SW 1271 (cell line): ENCODE measurements around the gene CCL20.
"Not testable (repeated sequence)": the region's sequence is repeated elsewhere in the genome, so short reads cannot be mapped to it uniquely, and the experiment has no call there.

Source experiments
- DNase-seq, 2 experiments: peaks; one replicate each; lab custom pipeline; 2025; lab: John Stamatoyannopoulos, UW

CCL20 gene, protein sequence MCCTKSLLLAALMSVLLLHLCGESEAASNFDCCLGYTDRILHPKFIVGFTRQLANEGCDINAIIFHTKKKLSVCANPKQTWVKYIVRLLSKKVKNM

DNA sequence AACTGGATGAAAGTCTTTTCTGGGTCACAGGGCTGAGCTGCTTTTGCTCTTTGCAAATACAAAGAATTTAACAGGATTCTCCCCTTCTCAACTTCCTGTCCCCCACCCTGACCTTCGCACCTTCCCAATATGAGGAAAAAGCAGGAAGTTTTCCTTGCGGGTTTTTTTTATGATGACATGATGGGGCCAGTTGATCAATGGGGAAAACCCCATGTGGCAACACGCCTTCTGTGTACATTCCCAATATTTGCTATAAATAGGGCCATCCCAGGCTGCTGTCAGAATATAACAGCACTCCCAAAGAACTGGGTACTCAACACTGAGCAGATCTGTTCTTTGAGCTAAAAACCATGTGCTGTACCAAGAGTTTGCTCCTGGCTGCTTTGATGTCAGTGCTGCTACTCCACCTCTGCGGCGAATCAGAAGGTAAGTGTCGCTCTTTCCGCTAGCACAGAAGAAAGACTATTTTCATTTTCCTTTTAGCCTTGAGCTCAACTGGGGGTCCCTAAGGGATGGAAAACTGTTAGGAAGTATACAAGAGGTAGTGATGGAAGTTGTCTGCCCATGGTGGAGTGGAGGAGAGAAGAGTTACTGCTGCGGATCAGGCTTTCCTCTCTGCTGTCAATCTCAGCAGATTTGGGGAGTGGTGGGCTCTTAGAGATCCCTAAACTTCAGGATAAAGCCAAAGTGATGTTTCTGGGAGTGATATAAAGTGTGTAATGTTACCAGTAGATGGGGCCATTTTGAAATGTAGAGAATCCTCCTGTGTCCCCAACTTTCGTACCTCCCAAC lies at the start of gene CCL20:
Gene CCL20, plus strand, starts transcription at position 281 of the 792 bp plus-strand sequence. Its CDS starts 70 bp downstream, at position 351.
- no peak for DNase-seq

DNA sequence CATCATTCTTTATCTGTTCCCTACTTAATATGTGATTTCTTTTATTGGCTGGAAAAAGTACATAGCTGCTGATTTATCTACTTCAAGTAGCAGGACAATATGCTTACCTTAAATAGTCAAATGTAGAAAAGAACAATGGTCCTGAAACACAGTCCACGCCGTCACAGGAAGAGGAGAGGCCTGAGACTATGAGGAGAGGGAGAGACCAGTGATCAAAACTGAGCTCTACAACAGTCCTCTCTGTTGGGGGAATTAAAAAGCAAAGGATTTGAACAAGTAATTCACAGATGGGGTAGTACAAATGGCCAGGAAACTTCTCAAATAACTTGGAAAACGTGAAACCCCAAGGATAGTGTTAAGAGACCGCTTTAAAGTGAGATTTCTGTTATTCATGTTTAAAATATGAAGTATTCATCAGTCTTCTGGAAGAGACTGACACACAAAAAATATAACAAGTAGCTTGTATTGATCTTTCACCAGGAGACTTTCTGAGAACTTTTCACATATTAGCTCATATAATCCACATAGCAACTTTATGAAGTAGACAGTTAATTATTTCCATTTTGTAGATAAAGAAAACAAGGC lies 47.8 kb upstream of the CCL20 start:
- no peak for DNase-seq

DNA sequence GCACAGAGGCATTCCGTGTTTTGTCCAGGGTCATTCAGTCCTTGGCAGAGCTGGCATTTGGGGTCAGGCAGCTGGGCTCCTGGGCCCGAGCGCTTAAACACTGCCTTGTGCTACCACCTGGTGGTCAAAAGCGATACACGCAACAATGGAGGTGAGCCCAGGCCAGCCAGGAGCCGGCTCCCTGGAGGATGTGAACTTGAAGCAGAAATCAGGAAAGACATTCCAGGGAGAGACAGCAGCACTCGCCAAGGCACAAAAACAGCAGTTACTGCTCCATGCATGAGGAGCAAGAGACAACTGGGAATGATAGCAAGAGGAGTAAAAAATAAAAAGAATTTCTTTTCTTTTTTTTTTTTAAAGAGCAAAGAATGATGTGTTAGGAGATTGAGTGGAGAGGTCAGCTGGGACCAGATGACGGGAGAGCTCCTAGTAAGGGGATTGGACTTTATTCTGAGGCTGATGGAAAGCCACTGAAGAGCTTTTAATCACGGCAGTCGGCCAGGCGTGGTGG lies 47.2 kb upstream of the CCL20 start:
- peak in 1 of 2 experiments; percentile 69 for DNase-seq

DNA sequence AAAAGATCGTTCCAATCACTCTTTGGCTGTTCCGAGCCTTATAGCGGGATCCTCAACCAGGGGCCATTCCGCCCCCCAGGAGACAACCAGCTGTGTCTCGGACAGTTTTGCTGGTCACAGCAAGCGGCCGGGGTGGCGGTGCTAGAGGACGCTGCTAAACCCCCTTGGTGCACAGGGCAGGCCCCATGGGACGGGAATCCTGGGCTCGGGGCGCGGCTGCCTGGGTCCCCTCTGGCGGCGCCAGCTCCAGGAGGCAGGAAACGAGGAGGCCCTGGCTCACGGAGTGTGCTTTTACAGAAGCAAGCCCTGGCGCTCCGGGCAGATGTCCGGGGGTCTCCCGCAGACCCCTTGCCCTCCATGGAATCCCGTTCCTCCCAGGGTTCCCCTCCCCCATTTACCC lies 45.8 kb upstream of the CCL20 start:
- DNase-seq, result no peak

DNA sequence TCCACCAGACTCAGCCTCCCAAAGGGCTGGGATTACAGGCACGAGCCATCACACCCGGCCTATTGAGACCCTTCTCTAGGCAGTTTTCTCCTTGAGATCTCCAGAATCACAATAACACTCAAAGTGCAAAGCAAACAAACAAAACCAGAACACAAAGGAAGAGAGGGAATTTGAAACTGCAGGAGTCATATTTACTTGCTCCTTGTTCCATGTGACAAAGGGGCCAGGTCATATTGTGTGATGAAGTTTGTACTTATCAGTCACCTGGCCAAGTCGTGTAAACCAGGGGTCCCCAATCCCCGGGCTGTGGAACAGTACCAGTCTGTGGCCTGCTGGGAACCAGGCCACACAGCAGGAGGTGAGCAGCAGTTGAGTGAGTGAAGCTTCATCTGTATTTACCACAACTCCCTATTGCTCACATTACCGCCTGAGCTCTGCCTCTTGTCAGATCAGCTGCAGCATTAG lies 41.4 kb upstream of the CCL20 start:
- DNase-seq, result no peak

DNA sequence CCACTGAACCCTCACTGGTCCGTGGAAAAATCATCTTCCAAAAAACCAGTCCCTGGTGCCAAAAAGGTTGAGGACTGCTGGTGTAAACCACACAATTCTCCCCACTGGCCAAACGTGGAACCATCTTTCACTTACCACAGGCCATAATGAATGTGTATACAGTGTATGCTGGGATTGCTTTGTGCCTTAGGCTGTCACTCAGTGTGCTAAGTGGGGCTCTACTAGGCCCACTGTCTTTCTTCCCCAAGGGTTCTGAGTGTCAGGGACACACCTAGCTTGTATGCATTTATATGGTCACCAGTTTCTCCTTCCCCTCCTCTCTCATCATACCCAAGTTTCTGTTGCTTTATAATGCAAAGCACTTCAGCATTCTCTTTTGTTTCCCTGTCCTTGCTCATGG lies 40.7 kb upstream of the CCL20 start:
- no peak for DNase-seq

DNA sequence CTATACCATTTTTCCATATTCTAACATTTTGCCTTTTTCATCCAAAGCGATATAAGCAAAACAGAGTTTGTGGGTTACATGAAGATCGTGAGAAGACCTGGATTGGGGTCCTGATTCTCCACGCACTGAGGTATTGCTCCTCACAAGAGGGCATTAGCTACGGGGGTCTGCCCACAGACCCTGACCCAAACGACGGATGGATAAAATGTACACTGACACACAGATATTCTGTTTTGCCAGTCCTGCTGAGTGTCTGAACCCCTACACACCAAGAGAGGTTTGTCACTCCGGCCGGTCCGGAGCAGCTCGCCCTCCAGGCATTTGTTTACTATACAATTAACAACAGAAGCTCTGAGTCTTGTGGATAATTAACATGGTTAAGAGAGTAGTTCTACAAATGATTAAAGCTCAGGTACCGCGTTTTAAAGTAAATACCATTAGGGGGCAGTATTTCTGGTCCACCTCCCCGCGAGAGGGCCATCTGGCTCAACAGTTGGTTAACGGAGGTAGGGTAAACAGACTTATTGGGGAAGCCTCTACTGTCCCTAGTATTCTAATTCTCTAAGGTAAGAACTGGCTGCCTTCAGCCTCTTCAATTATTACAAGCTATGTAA lies 39.5 kb upstream of the CCL20 start:
- no peak for DNase-seq

DNA sequence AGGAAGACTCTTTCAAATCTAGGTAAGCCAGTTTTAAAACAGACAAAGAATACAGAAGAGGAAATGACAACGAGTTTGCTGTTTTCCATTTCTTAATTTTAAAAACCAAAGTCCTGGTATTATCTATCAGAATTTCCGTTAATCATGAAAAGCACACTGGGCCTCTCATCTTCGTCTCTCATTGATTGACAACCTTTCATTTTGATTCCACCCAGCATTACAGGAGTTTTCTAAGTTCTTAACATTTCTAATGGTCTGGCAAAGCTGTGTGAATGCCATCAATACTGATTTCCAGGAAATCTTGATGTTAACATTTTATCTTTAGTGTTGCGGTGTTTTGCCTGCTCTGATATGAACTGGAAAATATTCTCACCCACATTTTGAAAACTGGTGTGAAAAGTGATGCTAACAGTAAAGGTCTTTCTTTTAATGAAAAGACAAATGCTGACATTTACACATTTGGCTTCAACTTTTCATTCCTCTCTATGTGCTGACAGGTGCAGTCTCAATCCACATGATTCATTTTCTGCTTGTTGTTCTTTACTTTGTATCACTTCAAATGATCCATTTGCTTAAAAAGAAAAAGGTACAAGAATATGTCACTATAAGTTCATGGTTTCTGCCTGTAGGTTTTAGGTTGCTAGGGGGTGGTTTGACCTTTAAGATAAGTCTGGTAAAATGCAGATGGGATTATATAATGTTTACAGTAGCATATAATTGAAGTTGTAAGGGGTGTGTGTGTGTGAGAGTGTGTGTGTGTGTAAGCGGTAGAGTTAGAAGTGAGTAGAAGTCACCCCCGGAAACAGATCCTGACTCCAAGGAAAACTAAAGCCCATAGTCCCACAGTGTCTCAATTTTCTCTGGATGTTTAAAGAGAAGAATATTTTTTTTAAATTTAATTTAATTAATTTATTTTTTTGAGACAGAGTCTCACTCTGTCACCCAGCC lies 38.5 kb upstream of the CCL20 start:
- no peak for DNase-seq

DNA sequence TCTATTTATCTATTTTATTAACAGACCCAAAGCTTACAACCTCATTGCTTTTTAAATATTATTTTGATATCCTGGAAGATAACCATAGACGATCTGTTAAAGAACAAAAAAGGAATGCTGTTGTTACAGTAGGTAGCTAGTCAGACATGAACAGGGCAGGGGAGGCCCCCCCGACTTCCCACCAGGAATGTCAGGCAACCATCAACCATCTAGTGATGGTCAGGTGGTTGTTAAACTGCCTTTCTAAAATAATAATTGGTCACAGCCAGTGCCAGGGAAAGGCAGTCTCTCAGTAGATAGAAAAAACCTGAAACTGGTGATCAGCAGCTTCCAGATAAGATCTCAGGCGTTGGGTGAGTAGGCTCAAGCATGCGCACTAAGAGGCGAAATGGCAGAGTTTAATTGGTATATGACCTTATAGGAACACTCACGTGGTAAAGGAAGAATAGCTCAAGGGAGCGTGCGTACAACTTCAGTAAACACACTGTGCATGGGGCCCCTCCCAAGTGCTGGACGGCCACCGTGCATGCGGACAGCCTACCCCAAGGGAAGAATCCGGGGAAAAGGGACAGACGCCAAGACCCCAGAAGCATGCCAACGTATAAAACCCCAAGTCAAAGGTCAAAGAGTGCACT lies 32.5 kb upstream of the CCL20 start:
- no peak for DNase-seq

DNA sequence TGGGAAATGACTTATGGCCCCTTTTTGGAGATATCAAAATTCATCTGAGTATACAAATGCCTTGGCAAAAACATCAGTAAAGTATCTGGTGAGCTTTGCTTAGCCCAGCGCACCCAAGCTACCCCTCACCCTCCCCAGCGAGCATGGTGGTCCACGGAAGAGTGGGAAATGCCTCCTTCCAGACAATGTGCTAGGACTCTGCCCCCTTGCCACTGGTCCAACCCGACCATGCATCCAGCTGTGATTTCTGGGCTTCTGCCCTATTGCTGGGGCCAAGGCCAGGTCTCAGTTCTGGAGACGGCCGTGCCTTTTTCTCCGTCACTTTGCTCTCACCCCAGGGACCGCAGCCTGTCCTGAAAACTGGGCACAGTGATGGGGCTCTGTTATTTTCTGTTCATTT lies 31.8 kb upstream of the CCL20 start:
- DNase-seq, result no peak

DNA sequence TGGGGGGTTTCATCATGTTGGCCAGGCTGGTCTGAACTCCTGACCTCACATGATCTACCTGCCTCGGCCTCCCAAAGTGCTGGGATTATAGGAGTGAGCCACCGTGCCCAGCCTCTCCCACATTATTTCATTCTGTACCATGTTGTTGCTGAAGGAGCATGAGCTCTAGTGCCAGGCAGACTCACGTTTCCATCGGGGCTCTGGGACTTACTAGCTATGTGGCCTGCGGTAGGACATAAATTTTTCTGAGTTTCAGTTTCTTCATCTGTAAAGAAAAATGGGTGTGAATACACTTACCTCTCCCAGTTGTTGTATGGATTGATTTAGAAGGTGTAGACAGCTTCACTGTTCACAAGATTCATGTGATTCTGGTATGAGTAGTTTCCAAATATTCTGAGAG lies 30.8 kb upstream of the CCL20 start:
- DNase-seq, result no peak

DNA sequence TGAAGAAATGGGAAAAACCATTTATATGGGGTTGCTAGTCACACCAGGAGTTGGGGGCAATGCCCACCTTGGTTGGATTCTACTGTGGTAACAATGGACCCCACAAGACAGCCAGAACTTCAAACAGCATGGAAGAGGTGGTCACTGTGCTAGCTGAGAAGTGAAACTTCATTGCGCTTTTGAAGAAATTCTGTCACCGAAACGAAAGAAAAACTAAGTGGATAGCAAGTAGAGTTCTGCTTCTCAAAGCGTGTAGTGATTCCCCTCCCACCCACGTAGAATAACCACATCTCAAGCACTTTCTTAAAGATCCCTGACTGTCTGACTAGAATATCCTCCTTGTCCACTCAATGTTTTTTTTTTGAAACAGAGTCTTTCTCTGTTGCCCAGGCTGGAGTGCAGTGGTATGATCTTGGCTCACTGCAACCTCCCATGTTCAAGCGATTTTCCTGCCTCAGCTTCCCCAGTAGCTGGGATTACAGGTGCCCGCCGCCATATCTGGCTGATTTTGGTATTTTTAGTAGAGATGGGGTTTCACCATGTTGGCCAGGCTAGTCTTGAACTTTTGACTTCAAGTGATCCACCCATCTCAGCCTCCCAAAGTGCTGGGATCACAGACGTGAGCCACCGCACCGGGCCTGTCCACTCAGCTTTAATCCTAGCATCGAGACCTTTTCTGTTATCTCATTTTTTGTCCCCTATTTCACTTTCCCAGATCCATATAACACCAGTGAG lies 30.1 kb upstream of the CCL20 start:
- no peak for DNase-seq

DNA sequence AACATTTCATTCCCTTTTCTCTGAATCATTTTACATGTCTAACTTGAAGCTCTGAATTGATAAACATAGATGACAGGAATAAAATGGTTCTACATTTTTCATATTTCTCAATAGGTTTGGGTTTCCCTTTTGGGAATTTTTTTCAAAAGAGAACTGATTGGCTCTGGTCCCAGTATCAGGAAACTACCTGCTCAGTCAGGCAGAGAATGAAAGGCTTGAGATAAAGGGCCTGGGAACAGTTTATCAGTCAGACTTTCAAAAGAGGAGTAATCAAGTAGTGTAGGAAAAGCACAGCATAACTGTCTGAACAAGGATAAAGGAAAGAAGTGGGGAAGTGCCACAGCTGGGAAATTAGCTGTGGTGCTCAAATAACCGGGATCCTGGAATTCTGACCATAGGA lies 28.3 kb upstream of the CCL20 start:
- no peak for DNase-seq

DNA sequence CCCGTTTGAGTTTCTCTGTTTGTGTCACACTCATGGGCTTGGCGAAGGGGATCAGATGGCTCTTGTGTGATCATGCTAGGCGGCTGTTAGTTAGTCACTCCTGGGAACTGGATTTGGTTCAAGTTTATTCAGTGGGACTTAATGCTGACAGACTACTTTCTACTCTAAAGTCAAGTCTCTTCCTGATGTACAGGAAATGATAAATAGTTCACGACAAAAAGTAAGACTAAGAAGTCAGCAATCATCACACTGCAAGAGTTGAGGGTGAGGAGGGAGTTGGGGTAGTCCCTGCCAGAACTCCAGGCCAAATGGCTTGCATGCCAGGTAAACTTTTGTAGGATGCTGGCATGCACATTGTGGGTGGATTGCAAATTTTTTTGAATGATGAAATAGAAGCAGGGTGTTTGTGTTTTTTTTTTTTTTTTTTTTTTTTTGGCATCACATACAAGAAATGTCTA lies 25.1 kb upstream of the CCL20 start:
- DNase-seq, result no peak

DNA sequence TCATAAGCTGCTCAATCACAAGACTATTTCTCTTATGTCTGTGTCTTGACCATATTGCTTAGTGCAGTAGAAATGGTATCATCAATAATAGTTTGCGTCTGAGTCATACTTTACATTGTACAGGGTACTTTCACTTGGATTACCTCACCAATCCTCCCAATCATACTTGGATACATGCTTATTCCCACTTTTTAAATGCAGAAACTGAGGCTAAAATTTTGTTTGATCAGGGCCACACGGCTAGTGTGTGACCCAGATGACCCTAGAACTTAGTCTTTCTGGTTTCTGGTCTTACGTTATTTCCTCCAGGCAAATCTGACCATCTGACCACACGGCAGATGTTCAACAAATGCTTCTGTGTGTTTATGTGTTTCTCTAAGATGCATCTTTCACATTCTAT lies 23.8 kb upstream of the CCL20 start:
- DNase-seq, result no peak

DNA sequence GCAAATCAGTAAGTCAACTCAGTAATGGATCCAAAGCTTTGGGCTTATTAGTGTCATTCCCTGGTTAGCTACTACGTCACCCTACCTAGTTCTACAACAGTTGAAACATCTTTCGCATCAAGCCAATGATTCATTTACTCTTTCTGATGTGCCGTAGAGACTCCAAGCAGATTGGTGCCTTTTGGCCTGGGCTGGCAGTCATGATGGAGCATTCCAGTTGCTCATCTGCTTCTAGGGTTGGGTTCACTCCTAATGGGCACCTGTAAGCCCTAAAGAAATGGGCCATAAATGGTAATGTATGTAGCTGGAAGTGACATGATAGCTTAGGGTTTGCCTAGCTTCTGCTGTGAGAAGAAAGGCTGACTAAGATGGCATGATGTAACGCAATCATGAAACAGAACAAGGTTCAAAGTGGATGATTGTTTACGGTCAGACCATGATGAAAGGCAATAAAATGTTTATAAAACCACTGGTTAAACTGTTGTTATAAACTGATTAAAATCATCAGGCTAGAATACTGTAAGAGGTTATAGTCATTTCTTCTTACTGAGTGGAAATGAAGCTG lies 20.4 kb upstream of the CCL20 start:
- no peak for DNase-seq

DNA sequence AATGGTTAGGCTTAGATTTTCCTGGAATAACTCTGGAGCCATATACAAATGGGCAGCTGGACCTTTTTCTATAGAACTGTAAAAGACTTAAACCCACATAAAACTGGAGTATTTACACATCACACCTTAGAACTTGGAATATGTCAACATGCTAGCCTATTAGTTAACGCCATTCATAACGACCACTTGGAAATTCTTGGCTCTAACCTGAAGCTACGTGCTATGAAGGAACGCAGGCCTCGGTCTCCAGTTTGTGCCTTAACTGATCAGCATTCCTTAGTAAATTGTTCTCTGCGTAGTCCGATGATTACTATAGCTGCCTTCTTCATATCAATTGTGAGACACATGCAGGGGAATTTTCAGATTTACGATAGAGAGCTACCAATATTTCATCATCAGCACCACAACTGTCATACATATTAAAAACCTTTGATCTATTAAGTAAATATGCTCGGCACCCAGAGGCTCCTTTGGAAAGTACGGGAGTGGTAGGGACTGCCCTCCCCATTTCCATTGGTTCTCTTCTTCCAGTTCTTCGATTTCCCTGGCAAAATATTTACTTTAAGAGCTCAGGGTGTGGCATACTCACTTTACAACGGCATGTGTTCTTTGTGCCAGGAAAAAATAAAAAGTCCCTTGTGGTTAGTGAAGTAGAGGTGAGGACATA lies 17.5 kb upstream of the CCL20 start:
- no peak for DNase-seq

DNA sequence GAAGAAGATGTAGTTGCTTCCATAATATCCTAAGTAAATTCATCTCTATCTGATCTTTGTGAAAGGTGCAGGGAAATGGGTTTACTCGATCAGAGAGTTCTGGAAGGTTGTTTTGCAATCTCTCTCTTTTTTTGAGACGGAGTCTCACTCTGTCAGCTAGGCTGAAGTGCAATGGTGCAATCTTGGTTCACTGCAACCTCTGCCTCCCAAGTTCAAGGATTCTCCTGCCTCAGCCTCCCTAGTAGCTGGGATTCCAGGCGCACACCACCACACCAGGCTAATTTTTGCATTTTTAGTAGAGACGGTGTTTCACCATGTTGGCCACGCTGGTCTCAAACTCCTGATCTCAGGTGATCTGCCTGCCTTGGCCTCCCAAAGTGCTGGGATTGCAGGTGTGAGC lies 16.9 kb upstream of the CCL20 start:
- not testable (repeated sequence) for DNase-seq

DNA sequence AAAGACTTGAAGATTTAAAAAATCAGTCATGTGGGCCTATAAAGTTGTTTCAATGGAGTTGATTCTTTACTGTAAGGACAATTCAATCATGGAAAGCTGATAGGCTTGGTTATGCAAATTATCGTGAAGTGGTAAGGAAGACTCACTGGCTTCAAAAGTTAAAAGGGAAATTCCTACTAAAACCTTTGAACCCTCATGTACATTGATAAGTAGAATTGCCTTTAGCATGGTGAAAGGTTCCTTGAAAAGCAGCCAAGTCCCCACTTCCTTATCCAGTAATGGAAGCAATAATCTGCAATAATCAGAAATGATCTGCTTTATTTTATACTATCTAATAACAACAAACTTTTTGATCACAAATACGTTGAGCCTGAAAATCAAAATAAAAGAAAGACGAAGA lies 14.4 kb upstream of the CCL20 start:
- DNase-seq, result no peak

DNA sequence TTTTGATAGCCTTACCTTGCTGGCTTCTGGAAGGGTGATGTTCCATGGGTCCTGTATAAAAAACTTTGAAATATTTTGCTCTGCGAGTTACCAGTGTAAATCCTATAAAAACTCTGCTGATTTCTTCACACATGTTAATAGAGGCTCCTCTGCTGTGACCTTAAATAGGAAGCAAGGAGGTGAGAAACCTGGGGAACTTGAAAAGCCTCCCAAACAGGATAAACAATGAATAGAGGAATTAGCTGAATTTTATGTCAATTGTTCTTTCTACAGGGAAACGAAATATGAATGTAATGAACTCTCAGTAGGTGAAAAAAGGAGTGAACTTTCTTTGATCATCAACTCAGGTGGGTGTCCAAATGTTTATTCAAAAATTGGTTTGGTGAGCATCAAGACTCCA lies 10.8 kb upstream of the CCL20 start:
- DNase-seq, result no peak
